Transverse colon (tissue), 4 donors: Measurements from ENCODE around the gene SLC5A3.

Source experiments
- EP300 ChIP-seq: sonication (generic); formaldehyde crosslinking; IDR thresholded peaks from one replicate; pipeline ENCODE4 v1.6.1; 2017; ENCODE audit warnings: antibody characterized with exemption, low read depth
- POLR2A ChIP-seq: fragments of 450-650 bp; IDR thresholded peaks from one replicate; pipeline ENCODE4 v1.6.1; 2016; ENCODE audit warnings: antibody characterized with exemption, mild to moderate bottlenecking, moderate library complexity
- POLR2AphosphoS5 ChIP-seq, 3 donors: sonication (generic); formaldehyde crosslinking; IDR thresholded peaks; one replicate each; pipeline ENCODE4 v1.6.1; 2016; ENCODE audit warnings: antibody characterized with exemption in 3 of 3
- TF ChIP-seq, protein P1 (sequence below), 5 experiments: fragments of 200-600 bp in 3 of 5; fragments of 450-650 bp in 2 of 5; sonication (generic) in 3 of 5; IDR thresholded peaks; 1 replicate in 2 of 5; 2 replicates in 3 of 5; pipeline ENCODE4 v1.5.1; 2016 to 2017; ENCODE audit warnings: antibody characterized with exemption in 5 of 5, inconsistent platforms in 3 of 5, mild to moderate bottlenecking in 2 of 5, moderate library complexity in 1 of 5

- TF ChIP-seq, protein P1, sequence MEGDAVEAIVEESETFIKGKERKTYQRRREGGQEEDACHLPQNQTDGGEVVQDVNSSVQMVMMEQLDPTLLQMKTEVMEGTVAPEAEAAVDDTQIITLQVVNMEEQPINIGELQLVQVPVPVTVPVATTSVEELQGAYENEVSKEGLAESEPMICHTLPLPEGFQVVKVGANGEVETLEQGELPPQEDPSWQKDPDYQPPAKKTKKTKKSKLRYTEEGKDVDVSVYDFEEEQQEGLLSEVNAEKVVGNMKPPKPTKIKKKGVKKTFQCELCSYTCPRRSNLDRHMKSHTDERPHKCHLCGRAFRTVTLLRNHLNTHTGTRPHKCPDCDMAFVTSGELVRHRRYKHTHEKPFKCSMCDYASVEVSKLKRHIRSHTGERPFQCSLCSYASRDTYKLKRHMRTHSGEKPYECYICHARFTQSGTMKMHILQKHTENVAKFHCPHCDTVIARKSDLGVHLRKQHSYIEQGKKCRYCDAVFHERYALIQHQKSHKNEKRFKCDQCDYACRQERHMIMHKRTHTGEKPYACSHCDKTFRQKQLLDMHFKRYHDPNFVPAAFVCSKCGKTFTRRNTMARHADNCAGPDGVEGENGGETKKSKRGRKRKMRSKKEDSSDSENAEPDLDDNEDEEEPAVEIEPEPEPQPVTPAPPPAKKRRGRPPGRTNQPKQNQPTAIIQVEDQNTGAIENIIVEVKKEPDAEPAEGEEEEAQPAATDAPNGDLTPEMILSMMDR (IDR thresholded peaks at IDR 0.05): no peak
- TF ChIP-seq EP300 (no peak), POLR2A (no peak), POLR2AphosphoS5 (IDR thresholded peaks at IDR 0.05) (no peak)
Measured at GRCh38 chr21:34024374-34024693, 49.0 kb upstream of the SLC5A3 start.
